GM10266 (cell line): Measurements from ENCODE around the gene SSR4.

ENCODE experiments used
- DNase-seq: peaks from one replicate; pipeline ENCODE4 v3.0.0; 2012; ENCODE audit errors: extremely low spot score
- TF ChIP-seq, protein P1 (sequence below): IDR thresholded peaks from 2 replicates; pipeline ENCODE4 v1.5.1; 2012; ENCODE audit warnings: mild to moderate bottlenecking, low read depth; ENCODE audit not compliant: control insufficient read depth, insufficient read depth; ENCODE audit errors: missing control alignments

Gene SSR4

DNA sequence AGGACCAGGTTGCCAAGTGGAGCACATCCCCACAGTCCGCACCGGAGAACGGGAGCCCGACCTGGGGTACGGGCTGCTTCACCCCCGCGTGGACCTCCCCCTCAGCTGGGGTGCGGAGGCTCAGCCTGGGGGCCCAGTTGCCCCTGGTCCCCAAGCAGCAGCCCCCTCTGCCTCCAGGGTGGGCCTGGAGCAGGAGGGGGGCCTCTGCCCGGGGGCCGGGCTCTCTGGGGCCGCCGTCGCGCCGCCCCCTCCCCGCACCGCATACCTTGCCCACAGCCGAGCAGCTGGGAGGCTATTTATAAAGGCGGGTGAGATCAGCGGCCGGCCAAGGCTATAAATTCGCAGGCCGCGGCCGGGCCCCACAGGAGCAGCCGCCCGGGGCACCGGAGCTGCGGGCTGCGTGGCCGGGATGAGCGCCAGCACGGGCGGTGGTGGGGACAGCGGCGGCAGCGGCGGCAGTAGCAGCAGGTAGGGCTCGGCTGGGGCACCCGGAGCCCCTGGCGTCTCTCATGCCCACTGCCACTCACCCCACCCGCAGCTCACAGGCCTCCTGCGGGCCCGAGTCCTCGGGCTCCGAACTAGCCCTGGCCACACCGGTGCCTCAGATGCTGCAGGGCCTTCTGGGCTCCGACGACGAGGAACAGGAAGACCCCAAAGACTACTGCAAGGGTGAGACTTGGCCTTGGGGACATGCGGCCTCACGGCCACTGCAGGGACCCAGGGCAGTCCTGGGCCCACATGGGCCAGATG, 13.6 kb upstream of the SSR4 start, which contains the start of gene SRPK3:
TSS of gene SRPK3 (plus strand) at position 364 of the 750 bp plus-strand sequence. CDS start at position 410, 46 bp downstream.
- no peak for DNase-seq
- TF ChIP-seq, protein P1, sequence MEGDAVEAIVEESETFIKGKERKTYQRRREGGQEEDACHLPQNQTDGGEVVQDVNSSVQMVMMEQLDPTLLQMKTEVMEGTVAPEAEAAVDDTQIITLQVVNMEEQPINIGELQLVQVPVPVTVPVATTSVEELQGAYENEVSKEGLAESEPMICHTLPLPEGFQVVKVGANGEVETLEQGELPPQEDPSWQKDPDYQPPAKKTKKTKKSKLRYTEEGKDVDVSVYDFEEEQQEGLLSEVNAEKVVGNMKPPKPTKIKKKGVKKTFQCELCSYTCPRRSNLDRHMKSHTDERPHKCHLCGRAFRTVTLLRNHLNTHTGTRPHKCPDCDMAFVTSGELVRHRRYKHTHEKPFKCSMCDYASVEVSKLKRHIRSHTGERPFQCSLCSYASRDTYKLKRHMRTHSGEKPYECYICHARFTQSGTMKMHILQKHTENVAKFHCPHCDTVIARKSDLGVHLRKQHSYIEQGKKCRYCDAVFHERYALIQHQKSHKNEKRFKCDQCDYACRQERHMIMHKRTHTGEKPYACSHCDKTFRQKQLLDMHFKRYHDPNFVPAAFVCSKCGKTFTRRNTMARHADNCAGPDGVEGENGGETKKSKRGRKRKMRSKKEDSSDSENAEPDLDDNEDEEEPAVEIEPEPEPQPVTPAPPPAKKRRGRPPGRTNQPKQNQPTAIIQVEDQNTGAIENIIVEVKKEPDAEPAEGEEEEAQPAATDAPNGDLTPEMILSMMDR, result no peak

DNA sequence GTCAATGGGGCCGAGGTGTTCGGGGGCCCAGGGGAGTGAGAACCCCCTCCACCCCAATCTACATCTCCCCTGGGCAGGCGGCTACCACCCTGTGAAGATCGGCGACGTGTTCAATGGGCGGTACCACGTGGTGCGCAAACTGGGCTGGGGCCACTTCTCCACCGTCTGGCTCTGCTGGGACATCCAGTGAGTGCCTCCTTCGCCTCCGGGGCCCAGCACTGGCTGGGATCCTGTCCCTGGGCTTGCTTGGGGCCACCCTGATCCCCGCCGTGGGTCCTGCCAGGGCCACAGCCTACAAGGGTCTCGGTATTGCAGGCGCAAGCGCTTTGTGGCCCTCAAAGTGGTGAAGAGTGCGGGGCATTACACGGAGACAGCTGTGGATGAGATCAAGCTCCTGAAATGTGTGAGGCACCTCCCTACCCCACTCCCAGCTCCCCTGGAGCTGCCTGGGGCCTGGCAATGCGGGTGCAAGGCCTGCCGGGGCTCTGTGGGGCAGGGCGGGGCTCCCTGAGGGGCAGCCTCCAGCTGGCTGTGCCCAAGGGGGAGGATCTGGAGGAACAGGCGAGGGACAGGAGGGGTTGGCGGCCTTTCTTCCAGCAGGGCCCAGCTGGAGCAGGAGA, 12.9 kb upstream of the SSR4 start:
- DNase-seq, result no peak
- TF ChIP-seq, protein P1, result no peak

DNA sequence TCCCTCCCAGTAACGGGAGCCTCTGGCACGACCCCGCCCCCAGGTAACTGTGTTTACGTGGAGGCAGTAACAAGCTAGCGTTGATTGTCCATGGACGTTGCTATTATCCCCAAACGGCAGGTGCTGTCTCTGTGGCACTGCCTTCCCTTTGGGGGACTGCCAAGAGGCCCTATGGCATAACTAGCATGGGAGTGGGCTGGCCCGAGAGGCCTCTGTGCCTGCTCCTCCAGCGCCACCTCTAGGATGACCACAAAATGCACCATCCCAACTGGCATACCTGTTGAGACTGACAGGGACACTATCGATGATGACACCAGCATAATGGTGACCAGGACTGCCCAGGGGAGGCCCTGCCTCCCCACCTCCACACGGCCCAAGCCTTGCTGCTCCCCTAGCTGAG, 12.2 kb upstream of the SSR4 start:
- TF ChIP-seq, protein P1, result no peak
- DNase-seq, result no peak

DNA sequence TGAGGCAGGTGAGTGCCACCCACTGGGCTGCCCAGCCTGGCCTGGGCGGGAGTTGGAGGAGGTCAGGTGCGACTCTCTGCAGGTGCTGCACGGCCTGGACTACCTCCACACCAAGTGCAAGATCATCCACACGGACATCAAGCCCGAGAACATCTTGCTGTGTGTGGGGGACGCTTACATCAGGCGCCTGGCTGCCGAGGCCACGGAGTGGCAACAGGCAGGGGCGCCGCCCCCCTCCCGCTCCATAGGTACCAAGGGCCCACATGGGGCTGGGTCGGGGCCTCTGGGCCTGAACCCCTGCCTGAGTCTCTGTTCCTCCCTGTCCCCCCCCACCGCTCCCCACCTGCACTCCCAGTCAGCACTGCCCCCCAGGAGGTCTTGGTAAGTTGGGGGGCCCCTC, 11.6 kb upstream of the SSR4 start:
- TF ChIP-seq, protein P1, result no peak
- DNase-seq, result no peak

DNA sequence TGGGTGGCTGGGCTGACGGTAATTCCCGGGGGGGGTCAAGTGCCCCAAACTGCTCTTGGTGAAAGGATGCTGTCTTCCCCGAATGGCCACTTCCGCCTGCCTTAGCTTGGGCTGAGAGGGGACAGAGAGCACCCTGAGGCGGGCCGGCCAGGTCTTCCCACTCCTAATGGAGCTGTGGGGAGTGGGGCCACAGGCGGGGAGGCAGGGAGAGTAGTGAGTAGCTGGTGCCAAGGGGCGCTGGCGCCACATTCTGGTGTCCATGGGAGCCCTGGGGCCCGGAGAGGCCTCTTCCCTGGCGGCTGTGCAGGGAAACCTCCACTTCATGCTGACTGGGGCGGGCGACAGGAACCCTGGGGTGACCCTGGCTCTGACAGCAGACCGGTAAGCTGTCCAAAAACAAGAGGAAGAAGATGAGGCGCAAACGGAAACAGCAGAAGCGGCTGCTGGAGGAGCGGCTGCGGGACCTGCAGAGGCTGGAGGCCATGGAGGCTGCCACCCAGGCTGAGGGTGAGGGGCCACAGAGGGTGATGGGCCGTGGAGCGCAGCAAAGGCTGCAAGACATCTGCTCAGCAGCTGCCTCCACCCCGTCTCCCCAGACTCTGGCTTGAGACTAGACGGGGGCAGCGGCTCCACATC, 11.0 kb upstream of the SSR4 start:
- TF ChIP-seq, protein P1, result no peak
- no peak for DNase-seq

DNA sequence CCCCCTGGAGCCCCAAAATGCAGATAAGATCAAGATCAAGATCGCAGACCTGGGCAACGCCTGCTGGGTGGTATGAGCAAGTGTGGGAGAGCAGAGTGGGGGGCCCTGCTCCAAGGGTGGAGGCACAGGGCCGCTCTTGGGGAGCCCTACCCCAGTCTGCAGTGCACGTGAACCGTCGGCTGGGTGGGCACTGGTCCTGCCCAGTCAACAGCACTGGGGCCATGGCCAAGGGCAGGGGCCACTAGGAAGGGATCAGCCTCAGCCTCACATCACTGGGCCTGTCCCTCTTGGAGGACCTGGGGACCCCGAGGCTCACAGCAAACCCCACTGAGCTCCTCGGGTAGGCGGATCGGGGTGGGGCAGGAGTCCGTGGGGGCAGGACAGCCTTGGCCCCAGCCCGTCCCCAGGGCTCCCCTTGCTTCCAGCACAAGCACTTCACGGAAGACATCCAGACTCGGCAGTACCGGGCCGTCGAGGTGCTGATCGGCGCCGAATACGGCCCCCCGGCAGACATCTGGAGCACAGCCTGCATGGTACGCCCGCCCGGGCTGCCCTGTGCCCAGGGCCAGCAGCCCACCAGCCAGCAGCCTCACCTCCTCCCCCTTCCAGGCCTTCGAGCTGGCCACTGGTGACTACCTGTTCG, 10.0 kb upstream of the SSR4 start:
- TF ChIP-seq, protein P1, result no peak
- DNase-seq, result no peak

DNA sequence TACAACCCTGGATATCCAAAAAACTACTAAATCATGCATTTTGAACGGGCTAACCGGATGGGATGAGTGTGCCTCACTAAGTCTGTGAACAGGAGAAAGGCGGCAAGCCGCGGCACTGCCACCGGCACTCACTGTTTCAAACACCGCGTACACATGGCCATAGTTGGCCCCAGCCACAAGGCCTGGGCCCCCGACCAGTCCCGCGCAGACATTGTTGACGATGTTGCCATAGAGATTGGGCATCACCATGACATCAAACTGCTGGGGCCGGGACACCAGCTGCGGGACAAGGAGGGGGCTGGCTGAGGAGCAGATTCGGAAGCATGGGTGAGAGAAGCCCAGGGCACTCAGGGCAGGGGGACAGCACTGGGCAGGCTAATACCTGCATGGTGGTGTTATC, 7.8 kb upstream of the SSR4 start:
- DNase-seq, result no peak
- TF ChIP-seq, protein P1, result no peak
